A673 (cell line): ENCODE data around the gene CEP164. TPM values are rescaled to one million over a fixed set of nuclear protein-coding genes. Genes with fewer than 3 reads are reported as not detected.

ENCODE experiments used
- BruUV-seq: library from RNA; stranded (reverse); fragments of 400-500 nt; replicated peaks from 2 replicates; lab custom pipeline; 2021; lab: Mats Ljungman, UMichigan
- CTCF ChIA-PET: fragments of 300-600 bp; sonication (Branson Sonifier 250); formaldehyde crosslinking; loops from one replicate; lab custom pipeline; 2022; ENCODE audit warnings: antibody characterized with exemption; lab: Charles Lee
- POLR2A ChIA-PET: fragments of 300-600 bp; sonication (Branson Sonifier 250); formaldehyde crosslinking; loops from one replicate; lab custom pipeline; 2022; ENCODE audit warnings: antibody characterized with exemption; ENCODE audit not compliant: low non-redundant PET; lab: Charles Lee
- DNase-seq: peaks from one replicate; pipeline ENCODE4 v3.0.0-alpha.2; 2015; ENCODE audit warnings: low spot score
- H3K27ac ChIP-seq: fragments of 200-600 bp; sonication (generic); 2 replicates; pipeline ENCODE4 v1.5.1; 2016; ENCODE audit warnings: mixed run types, low read depth, mild to moderate bottlenecking, mixed read lengths, antibody characterized with exemption, low read length; ENCODE audit not compliant: poor library complexity, severe bottlenecking
- H3K27me3 ChIP-seq: fragments of 200-600 bp; sonication (generic); replicated peaks from 2 replicates; pipeline ENCODE4 v1.6.1; 2017; ENCODE audit warnings: mixed run types, low read depth, mild to moderate bottlenecking, mixed read lengths, antibody characterized with exemption, low read length; ENCODE audit not compliant: insufficient read depth, poor library complexity
- H3K36me3 ChIP-seq: fragments of 200-600 bp; sonication (generic); 2 replicates; pipeline ENCODE4 v1.6.1; 2016; ENCODE audit warnings: mixed run types, mild to moderate bottlenecking, mixed read lengths, antibody characterized with exemption, low read length; ENCODE audit not compliant: insufficient read depth, poor library complexity, severe bottlenecking
- H3K4me1 ChIP-seq: fragments of 200-600 bp; sonication (generic); 2 replicates; pipeline ENCODE4 v1.6.1; 2017; ENCODE audit warnings: mixed run types, mild to moderate bottlenecking, mixed read lengths, antibody characterized with exemption, low read length; ENCODE audit not compliant: insufficient read depth, poor library complexity, severe bottlenecking
- H3K4me3 ChIP-seq: fragments of 200-600 bp; sonication (generic); 2 replicates; pipeline ENCODE4 v1.5.1; 2016; ENCODE audit warnings: low read depth, mixed run types, mild to moderate bottlenecking, mixed read lengths, low read length; ENCODE audit not compliant: poor library complexity, severe bottlenecking
- H3K9me3 ChIP-seq: fragments of 200-600 bp; sonication (generic); 2 replicates; pipeline ENCODE4 v1.6.1; 2016; ENCODE audit warnings: mixed run types, low read depth, mild to moderate bottlenecking, mixed read lengths, antibody characterized with exemption, low read length; ENCODE audit not compliant: poor library complexity, severe bottlenecking
- EZH2 ChIP-seq: fragments of 200-600 bp; sonication (generic); IDR thresholded peaks from 2 replicates; pipeline ENCODE4 v1.6.1; 2017; ENCODE audit warnings: borderline replicate concordance, low read depth, mild to moderate bottlenecking, mixed read lengths, antibody characterized with exemption, low read length; ENCODE audit not compliant: poor library complexity, severe bottlenecking
- intact Hi-C: fragments of 100-400 bp; cut with micrococcal nuclease; formaldehyde crosslinking; loops from one replicate; pipeline ENCODE4 v1.10.0; 2022; ENCODE audit not compliant: unreplicated experiment
- total RNA-seq: library from RNA; stranded (reverse); gene quantifications from 2 replicates; pipeline ENCODE4 v1.2.3, GENCODE V29; 2021
- TF ChIP-seq, protein P1 (sequence below): fragments of 300-800, 200-600 bp; sonication (generic); conservative IDR thresholded peaks from 2 replicates; pipeline ENCODE4 v1.5.1; 2017; ENCODE audit warnings: low read depth, mild to moderate bottlenecking, antibody characterized with exemption, low read length, moderate library complexity, mixed read lengths

The CEP164 gene
- total RNA-seq, 1 experiment from 2014 or later = 39.4 TPM

DNA sequence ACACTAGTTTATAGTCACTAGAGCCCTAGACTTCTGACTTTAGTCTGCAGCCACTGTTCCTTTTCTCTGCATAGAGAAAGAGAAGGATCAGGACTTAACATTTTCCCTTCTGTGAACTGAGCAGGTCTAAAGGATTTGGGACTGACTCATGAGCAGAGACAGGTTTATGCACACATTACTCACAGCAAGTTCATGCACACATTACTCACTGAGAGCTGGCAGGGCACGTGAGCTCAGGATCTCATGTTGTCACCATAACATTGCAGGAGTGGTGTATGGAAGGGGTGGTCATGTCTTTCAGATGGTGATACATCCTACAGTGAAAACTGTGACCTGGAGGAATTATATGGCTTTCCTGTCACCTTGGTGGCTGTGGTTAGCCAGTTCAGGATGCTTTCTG lies 56.4 kb downstream of the CEP164 start:
- TF ChIP-seq, protein P1, sequence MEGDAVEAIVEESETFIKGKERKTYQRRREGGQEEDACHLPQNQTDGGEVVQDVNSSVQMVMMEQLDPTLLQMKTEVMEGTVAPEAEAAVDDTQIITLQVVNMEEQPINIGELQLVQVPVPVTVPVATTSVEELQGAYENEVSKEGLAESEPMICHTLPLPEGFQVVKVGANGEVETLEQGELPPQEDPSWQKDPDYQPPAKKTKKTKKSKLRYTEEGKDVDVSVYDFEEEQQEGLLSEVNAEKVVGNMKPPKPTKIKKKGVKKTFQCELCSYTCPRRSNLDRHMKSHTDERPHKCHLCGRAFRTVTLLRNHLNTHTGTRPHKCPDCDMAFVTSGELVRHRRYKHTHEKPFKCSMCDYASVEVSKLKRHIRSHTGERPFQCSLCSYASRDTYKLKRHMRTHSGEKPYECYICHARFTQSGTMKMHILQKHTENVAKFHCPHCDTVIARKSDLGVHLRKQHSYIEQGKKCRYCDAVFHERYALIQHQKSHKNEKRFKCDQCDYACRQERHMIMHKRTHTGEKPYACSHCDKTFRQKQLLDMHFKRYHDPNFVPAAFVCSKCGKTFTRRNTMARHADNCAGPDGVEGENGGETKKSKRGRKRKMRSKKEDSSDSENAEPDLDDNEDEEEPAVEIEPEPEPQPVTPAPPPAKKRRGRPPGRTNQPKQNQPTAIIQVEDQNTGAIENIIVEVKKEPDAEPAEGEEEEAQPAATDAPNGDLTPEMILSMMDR = no peak
- TF ChIP-seq EZH2 = no peak
- BruUV-seq = no TSS peak
- Histone ChIP-seq H3K9me3 (no peaks in the 10 kb centered on the region), H3K4me1 (no peaks in the 10 kb centered on the region), H3K27ac (no peak overlapping the region), H3K4me3 (no peak overlapping the region), H3K27me3 (no peaks in the 10 kb centered on the region), H3K36me3 (peaks cover 6% of the 10 kb centered on the region)
- no peak for DNase-seq
- intact Hi-C loops = no loop called here
- CTCF ChIA-PET = no interaction called here
- POLR2A ChIA-PET = no interaction called here

DNA sequence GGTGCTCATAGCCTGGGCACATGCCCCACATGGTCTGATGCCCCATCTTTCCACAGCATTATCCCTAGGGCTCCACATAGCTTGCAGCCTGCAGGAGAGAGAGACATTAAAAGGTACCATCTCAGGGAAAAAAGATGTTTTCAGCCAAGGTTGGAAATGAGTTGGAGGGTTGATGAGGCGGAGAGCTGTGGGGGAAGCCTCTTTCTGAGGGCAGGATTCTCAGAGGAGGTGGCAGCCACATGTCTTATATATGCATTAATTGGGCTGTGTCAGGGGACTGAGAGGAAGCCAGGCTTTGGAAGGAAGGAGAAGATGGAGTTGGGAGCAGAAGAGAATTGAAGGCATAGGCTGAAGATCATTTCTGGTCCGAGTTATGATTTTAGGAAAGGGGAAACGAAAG lies 57.8 kb downstream of the CEP164 start:
- ChIA-PET CTCF (no interaction called here), POLR2A (no interaction called here)
- no peak for DNase-seq

DNA sequence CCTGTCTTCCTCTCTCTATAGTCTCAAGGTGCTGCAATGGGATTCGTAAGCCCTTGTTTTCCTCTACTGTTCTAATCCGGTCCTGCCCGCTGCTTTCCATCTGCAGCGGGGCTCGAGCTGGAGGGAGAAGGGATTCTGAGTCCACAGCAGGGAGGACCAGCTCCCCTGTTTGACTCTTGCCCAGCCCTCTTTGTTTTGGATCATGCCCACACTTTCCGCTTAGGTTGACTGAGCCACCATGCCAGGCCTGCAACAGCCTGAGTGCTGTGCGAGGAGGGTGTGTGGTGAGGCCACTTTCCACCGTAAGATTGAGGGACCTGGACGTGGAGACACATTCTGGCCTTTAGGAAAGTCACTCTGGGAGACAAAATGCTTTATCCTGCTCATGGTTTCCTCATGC lies 58.3 kb downstream of the CEP164 start:
- H3K4me3 ChIP-seq = no peak overlapping the region
- TF ChIP-seq, protein P1 = no peak
- TF ChIP-seq EZH2 = no peak
- BruUV-seq = no TSS peak
- POLR2A ChIA-PET = no interaction called here
- H3K9me3 ChIP-seq = no peaks in the 10 kb centered on the region
- no peak overlapping the region for H3K27ac ChIP-seq
- no peak for DNase-seq
- intact Hi-C loops = no loop called here
- CTCF ChIA-PET = no interaction called here
- no peaks in the 10 kb centered on the region for H3K27me3 ChIP-seq
- H3K4me1 ChIP-seq = no peaks in the 10 kb centered on the region
- peaks cover 6% of the 10 kb centered on the region for H3K36me3 ChIP-seq

More for the DNA sequence above, 57.8 kb downstream of the CEP164 start:
- no peak for TF ChIP-seq EZH2
- TF ChIP-seq, protein P1 = no peak
- no peak overlapping the region for H3K4me3 ChIP-seq
- H3K4me1 ChIP-seq = no peaks in the 10 kb centered on the region
- no peaks in the 10 kb centered on the region for H3K27me3 ChIP-seq
- intact Hi-C loops = no loop called here
- BruUV-seq = no TSS peak
- peaks cover 6% of the 10 kb centered on the region for H3K36me3 ChIP-seq
- no peak overlapping the region for H3K27ac ChIP-seq
- no peaks in the 10 kb centered on the region for H3K9me3 ChIP-seq
